RWPE1 (cell line): ENCODE results near the gene MYO18B.

ENCODE experiments used
- CTCF ChIA-PET: fragments of 350-600 bp; sonication (Branson Sonifier 250); formaldehyde crosslinking; extraction: SDS; loops from one replicate; lab custom pipeline; 2021; lab: Yijun Ruan, JAX
- POLR2A ChIA-PET: fragments of 400-600 bp; formaldehyde crosslinking; extraction: SDS; loops from one replicate; lab custom pipeline; 2020; ENCODE audit warnings: antibody characterized with exemption; ENCODE audit not compliant: low non-redundant PET; lab: Yijun Ruan, JAX
- DNase-seq: peaks from one replicate; pipeline ENCODE4 v3.0.0; 2012; ENCODE audit warnings: low spot score
- H3K27ac ChIP-seq: fragments of 450-650 bp; 2 replicates; pipeline ENCODE4 v1.5.1; 2017
- TF ChIP-seq, protein P1 (sequence below): fragments of 450-650 bp; conservative IDR thresholded peaks from 2 replicates; pipeline ENCODE4 v1.5.1; 2017; ENCODE audit warnings: low read depth, mild to moderate bottlenecking

MYO18B gene

DNA sequence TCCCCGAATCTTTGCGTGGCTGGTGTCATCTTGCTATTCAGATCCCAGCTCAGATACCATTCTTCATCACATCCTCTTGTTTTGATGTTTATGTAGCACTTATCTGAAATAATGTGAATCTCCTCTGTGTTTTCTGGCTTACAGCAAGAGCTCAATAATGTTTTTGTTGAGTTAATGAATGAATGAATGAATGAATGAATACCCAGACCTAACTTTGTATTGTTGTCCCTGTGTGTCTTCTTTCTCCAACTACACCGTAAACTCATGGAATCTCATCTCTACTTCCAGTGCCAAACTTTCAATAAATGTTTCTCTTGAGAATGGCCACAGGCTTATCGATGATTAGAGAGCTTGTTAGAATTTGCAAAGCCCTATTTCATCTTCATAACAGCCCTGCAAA lies 110.2 kb downstream of the MYO18B start:
- TF ChIP-seq, protein P1, sequence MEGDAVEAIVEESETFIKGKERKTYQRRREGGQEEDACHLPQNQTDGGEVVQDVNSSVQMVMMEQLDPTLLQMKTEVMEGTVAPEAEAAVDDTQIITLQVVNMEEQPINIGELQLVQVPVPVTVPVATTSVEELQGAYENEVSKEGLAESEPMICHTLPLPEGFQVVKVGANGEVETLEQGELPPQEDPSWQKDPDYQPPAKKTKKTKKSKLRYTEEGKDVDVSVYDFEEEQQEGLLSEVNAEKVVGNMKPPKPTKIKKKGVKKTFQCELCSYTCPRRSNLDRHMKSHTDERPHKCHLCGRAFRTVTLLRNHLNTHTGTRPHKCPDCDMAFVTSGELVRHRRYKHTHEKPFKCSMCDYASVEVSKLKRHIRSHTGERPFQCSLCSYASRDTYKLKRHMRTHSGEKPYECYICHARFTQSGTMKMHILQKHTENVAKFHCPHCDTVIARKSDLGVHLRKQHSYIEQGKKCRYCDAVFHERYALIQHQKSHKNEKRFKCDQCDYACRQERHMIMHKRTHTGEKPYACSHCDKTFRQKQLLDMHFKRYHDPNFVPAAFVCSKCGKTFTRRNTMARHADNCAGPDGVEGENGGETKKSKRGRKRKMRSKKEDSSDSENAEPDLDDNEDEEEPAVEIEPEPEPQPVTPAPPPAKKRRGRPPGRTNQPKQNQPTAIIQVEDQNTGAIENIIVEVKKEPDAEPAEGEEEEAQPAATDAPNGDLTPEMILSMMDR: no peak
- no peak overlapping the region for H3K27ac ChIP-seq
- CTCF ChIA-PET: no interaction called here
- DNase-seq: no peak
- POLR2A ChIA-PET: no interaction called here

- CTCF ChIA-PET: no interaction called here
- TF ChIP-seq, protein P1: no peak
- POLR2A ChIA-PET: no interaction called here
- DNase-seq: no peak
- no peak overlapping the region for H3K27ac ChIP-seq
Observed at GRCh38 chr22:25853078-25853477, 111.1 kb downstream of the MYO18B start.

DNA sequence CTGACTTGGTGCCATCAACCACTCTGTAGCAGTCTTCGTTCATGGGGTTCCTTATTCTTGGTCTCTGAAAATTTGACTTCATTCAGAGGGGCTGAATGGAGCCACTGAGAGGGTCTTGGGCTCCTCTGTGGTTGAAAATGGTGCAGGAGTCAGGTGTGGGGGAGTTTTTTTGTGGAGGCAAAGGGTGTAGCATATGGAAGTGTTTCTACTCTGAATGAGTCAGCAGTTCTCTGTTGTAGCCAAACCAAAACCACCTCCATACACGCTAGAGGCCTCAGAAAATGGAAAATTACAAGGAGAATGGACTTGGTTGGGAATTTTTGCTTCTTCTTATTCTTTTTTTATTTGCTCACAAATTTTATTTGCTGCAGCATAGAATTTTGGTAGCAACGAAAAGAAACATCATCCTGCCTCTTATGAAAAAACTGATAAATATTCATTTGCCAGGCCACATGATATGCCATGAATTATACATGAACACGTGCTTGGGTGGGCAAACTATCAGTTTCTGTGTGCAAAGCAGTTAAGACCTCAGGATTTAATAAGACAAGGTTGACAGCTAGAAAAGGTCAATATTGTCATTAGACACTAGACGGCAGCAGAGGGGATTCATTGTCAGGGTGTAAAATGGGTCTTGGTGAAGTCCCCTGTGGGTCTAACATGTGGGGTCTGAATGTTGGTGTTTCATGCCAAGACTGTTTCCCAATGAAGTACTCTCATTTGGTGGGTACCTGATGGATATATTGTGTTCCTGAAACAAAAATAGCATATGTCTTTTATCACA lies 111.7 kb downstream of the MYO18B start:
- POLR2A ChIA-PET: no interaction called here
- CTCF ChIA-PET: no interaction called here
- DNase-seq: no peak

DNA sequence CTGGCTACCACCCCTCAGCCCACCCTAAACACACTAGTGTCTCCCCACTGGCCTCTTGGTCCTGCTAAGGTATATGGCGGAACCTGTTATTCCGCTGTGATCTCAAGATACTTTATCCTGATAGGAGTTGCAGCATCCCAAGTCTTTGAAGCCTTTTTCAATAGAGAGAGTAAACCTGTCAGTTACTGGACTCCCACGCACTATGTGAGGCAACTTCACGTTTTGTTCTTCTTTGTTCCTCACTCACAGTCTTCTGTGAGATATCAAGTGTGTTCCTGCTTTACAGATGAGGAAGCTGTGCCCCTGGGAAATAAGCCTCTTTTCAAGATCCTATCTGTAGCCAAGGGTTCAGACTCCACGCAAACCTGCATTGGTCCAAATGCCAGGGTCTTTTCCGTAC lies 127.8 kb downstream of the MYO18B start:
- TF ChIP-seq, protein P1: no peak
- no peak for DNase-seq
- CTCF ChIA-PET: no interaction called here
- POLR2A ChIA-PET: no interaction called here
- no peak overlapping the region for H3K27ac ChIP-seq

More for the DNA sequence above, 111.7 kb downstream of the MYO18B start:
- H3K27ac ChIP-seq: no peak overlapping the region
- TF ChIP-seq, protein P1: no peak

GRCh38 chr22:25874327-25874726 lies 132.3 kb downstream of the MYO18B start:
- POLR2A ChIA-PET: no interaction called here
- CTCF ChIA-PET: no interaction called here
- TF ChIP-seq, protein P1: no peak
- DNase-seq: no peak
- no peak overlapping the region for H3K27ac ChIP-seq

- ChIA-PET CTCF (interaction anchor here (0.6 kb wide), 1 partner anchor 101 kb away, joined by 3 read pairs; no protein-coding TSS in a partner anchor), POLR2A (no interaction called here)
- no peak for DNase-seq
- TF ChIP-seq, protein P1: no peak
- H3K27ac ChIP-seq: no peak overlapping the region
Observed at GRCh38 chr22:25875461-25875860, 133.5 kb downstream of the MYO18B start.
